Bronchial epithelial cell (primary cell): Measurements from ENCODE around the gene SKIL. TPM values are rescaled to one million over a fixed set of nuclear protein-coding genes. Genes with fewer than 3 reads are reported as not detected.
A peak's percentile ranks its signal among the peaks of the same experiment; 100 is the strongest.

Experiments
- DNase-seq: peaks from one replicate; pipeline ENCODE4 v3.0.0-alpha.2; 2010; ENCODE audit warnings: low read depth
- FAIRE-seq: peaks from 2 replicates; lab custom pipeline; 2011; peaks lifted over from hg19 to GRCh38; lab: Jason Lieb, UNC
- H3K27me3 ChIP-seq: 2 replicates; pipeline ENCODE4 v1.5.1; 2011; ENCODE audit warnings: low read length; ENCODE audit not compliant: control insufficient read depth, insufficient read depth
- H3K36me3 ChIP-seq: 2 replicates; pipeline ENCODE4 v1.5.1; 2011; ENCODE audit warnings: low read length; ENCODE audit not compliant: control insufficient read depth, insufficient read depth
- H3K4me3 ChIP-seq: 2 replicates; pipeline ENCODE4 v1.5.1; 2011; ENCODE audit warnings: mild to moderate bottlenecking, low read depth, low read length, control low read depth
- CTCF ChIP-seq: IDR thresholded peaks from 2 replicates; pipeline ENCODE4 v1.5.1; 2011; ENCODE audit warnings: mild to moderate bottlenecking, moderate library complexity, low read length, control low read depth, inconsistent platforms; ENCODE audit not compliant: insufficient read depth, severe bottlenecking
- total RNA-seq: library from RNA; depleted of rRNA; stranded (reverse); fragments of >200 nt; gene quantifications from 2 replicates; pipeline ENCODE4 v1.2.1, GENCODE V29; 2014

The SKIL gene
- total RNA-seq, 1 donor from 2014 or later, result 41.9 TPM

GRCh38 chr3:170405101-170405500, 47.6 kb downstream of the SKIL start:
- H3K27me3 ChIP-seq, result no peaks in the 10 kb centered on the region
- TF ChIP-seq CTCF, result no peak
- no peak overlapping the region for H3K4me3 ChIP-seq
- H3K36me3 ChIP-seq, result no peaks in the 10 kb centered on the region
- FAIRE-seq (no peak), DNase-seq (no peak)

DNA sequence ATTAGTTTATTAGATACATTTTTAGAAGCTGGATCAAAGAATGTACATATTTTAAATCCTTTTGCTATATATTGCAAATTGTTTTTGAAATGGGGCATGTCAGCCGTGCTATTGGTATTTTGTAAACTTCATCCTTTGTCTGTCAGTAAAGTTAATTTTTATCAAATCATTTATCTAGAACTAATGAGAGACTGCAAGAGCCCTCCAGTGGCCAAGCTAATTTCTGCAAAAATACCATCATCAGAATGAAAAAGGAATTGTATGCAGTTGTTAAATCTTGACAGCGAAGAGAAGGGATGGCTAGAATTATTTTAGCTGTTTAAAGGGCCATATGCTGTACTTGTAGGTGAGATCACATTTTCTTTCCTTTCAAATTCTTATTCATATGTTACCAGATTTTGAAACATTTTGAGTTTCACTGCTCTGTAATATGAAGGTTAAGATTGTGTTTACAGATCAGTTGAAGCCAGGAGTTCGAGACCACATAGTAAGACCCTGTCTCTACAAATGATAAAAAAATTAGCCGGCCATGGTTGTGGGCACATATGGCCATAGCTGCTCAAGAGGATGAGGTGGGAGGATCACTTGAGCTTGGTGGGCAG, 53.0 kb downstream of the SKIL start:
- Histone ChIP-seq H3K4me3 (no peak overlapping the region), H3K36me3 (no peaks in the 10 kb centered on the region), H3K27me3 (no peaks in the 10 kb centered on the region)
- FAIRE-seq, result no peak
- DNase-seq, result peak; percentile 33
- TF ChIP-seq CTCF, result peak; percentile 36

- DNase-seq, result no peak
- TF ChIP-seq CTCF, result no peak
- no peaks in the 10 kb centered on the region for H3K36me3 ChIP-seq
- no peaks in the 10 kb centered on the region for H3K27me3 ChIP-seq
- FAIRE-seq, result no peak
- H3K4me3 ChIP-seq, result no peak overlapping the region
Observed at GRCh38 chr3:170413291-170413690, 55.8 kb downstream of the SKIL start.

DNA sequence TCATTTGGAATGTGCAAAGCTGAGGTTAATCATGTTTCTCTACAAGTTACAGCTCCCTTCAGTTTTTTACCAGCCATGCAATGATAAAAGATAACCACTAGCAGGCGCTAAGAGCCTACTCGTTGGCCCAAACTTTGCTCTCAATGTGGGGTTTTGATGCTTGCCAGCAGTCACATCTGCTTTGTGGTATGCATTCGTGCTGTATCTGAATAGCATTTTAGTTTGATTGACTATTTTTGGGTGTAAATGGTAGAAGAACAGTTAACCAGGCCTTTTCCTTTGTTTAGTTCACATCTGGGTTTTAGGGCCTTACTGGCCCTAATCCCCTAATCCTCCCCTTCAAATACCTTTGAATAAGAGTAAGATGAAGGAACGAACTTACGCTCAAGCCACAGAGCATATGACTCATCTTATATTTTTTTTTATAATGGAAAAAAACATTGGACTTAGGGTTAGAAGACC, 56.7 kb downstream of the SKIL start:
- DNase-seq (peak; percentile 63), FAIRE-seq (no peak)
- no peaks in the 10 kb centered on the region for H3K36me3 ChIP-seq
- H3K4me3 ChIP-seq, result no peak overlapping the region
- H3K27me3 ChIP-seq, result peaks cover 3% of the 10 kb centered on the region
- peak; percentile 96 for TF ChIP-seq CTCF

DNA sequence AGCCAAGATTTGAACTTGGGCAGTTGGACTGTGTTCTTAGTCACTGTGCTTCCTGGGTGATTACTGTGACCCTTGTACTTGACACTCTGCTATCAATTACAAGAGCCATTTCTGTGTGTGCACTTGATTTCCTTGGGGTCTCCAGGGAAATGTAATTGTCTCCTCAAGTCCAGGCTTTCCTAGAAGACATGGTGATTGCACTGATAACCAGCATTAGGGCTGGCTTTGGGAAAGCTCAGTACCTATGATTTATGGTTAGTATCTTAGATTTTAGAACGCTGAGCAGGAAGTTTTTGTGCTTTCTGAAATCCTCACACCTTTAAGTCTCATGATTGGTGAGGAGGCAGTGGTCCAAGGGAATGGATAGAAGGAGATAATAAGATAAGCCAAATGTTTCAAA, 59.6 kb downstream of the SKIL start:
- Histone ChIP-seq H3K4me3 (no peak overlapping the region), H3K27me3 (peaks cover 13% of the 10 kb centered on the region), H3K36me3 (no peaks in the 10 kb centered on the region)
- TF ChIP-seq CTCF, result no peak
- DNase-seq (no peak), FAIRE-seq (no peak)
